Measurements from ENCODE around the gene SLC5A6.

SLC5A6 gene

DNA sequence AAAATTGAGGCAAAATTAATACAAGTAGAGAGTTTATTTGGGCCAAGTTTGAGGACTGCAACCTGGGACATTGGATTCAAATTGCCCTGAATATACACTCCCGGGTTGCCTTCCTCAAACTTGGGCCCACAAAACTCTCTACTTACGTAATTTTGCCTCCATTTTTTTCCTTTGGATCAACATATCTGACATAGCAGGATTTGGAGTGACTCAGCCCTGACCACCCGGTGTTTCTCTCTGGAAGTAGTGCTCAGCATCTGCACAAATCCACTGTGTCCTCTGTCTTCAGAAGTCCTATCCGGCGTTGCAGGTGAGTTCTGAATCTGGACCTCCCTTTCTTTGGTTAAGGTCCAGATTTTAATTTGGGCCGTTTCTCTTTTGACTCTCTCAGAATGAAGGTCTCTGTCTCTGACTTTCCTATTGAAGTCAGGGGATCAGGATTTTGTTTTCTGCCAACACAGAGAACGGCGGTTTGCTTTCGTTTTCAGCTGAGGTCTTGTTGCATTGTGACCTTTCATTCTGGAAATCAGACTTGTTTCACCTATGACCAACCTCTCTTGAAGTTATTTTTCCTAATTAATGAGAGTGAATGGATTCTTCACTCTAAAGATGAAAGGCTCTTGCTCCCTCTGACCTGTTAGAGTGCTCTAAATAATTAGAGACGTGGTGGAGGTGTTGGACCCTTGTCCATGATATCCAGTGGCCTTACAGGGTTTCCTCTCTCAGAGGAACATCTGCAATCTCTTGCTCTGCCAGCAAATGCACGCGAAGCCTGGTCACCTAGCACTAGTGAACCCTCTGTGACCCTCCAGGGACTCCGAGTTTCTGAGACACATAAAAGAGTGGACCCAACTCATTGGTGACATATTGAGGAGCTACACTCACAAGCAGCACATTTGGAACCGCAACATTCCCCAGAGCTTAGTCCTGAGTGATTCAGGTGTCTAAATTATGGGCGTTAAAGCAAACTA is 49.6 kb downstream of the SLC5A6 start:
- Histone ChIP-seq H3K4me1 (ENCODE audit: control insufficient read depth, insufficient read depth, low read length) (no peaks in the 10 kb centered on the region), H3K27me3 (ENCODE audit: control insufficient read depth, insufficient read depth, low read length) (no peaks in the 10 kb centered on the region), H3K9ac (ENCODE audit: low read depth, low read length) (no peak overlapping the region), H3K36me3 (ENCODE audit: control insufficient read depth, insufficient read depth, low read length) (no peaks in the 10 kb centered on the region), H3K9me3 (ENCODE audit: control insufficient read depth, insufficient read depth, low read length) (no peaks in the 10 kb centered on the region), H3K4me3 (ENCODE audit: low read depth, low read length) (no peak overlapping the region)

GRCh38 chr2:27160191-27160590 is 51.9 kb downstream of the SLC5A6 start:
- Histone ChIP-seq H3K9me3 (ENCODE audit: control insufficient read depth, insufficient read depth, low read length) (no peaks in the 10 kb centered on the region), H3K4me1 (ENCODE audit: control insufficient read depth, insufficient read depth, low read length) (no peaks in the 10 kb centered on the region), H3K4me3 (ENCODE audit: low read depth, low read length) (no peak overlapping the region), H3K9ac (ENCODE audit: low read depth, low read length) (no peak overlapping the region), H3K27me3 (ENCODE audit: control insufficient read depth, insufficient read depth, low read length) (no peaks in the 10 kb centered on the region), H3K36me3 (ENCODE audit: control insufficient read depth, insufficient read depth, low read length) (no peaks in the 10 kb centered on the region)

DNA sequence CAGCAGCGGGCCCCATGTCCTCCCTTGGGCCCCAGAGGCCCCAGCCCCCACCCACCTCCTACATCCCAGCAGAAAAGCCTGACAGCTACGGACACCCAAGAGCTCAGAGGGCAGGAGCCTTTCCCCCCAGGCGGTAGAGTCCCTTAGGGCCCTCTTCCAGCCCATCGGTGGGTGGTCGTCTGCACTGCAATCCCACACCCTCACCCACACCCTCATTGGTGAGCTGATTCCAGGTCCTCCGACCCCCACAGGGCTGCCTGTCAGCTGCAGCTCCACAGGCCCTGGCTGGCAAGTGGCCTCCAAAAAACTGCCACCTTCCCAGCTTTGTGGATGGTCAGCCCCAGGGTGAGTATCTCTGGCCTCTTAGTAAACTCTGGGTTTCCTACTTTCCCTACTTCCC is 52.8 kb downstream of the SLC5A6 start:
- no peaks in the 10 kb centered on the region for H3K27me3 ChIP-seq (ENCODE audit: control insufficient read depth, insufficient read depth, low read length)
- no peak overlapping the region for H3K9ac ChIP-seq (ENCODE audit: low read depth, low read length)
- no peaks in the 10 kb centered on the region for H3K36me3 ChIP-seq (ENCODE audit: control insufficient read depth, insufficient read depth, low read length)
- H3K4me3 ChIP-seq (ENCODE audit: low read depth, low read length), result no peak overlapping the region
- H3K9me3 ChIP-seq (ENCODE audit: control insufficient read depth, insufficient read depth, low read length), result no peaks in the 10 kb centered on the region
- H3K4me1 ChIP-seq (ENCODE audit: control insufficient read depth, insufficient read depth, low read length), result no peaks in the 10 kb centered on the region

GRCh38 chr2:27158468-27158867 is 53.6 kb downstream of the SLC5A6 start:
- Histone ChIP-seq H3K27me3 (ENCODE audit: control insufficient read depth, insufficient read depth, low read length) (no peaks in the 10 kb centered on the region), H3K4me3 (ENCODE audit: low read depth, low read length) (no peak overlapping the region), H3K36me3 (ENCODE audit: control insufficient read depth, insufficient read depth, low read length) (no peaks in the 10 kb centered on the region), H3K4me1 (ENCODE audit: control insufficient read depth, insufficient read depth, low read length) (no peaks in the 10 kb centered on the region), H3K9me3 (ENCODE audit: control insufficient read depth, insufficient read depth, low read length) (no peaks in the 10 kb centered on the region), H3K9ac (ENCODE audit: low read depth, low read length) (no peak overlapping the region)

GRCh38 chr2:27155069-27155520 is 57.0 kb downstream of the SLC5A6 start:
- Histone ChIP-seq H3K9me3 (ENCODE audit: control insufficient read depth, insufficient read depth, low read length) (no peaks in the 10 kb centered on the region), H3K27me3 (ENCODE audit: control insufficient read depth, insufficient read depth, low read length) (no peaks in the 10 kb centered on the region), H3K36me3 (ENCODE audit: control insufficient read depth, insufficient read depth, low read length) (no peaks in the 10 kb centered on the region), H3K9ac (ENCODE audit: low read depth, low read length) (no peak overlapping the region), H3K4me3 (ENCODE audit: low read depth, low read length) (no peak overlapping the region), H3K4me1 (ENCODE audit: control insufficient read depth, insufficient read depth, low read length) (no peaks in the 10 kb centered on the region)

- Histone ChIP-seq H3K4me3 (ENCODE audit: low read depth, low read length) (no peak overlapping the region), H3K27me3 (ENCODE audit: control insufficient read depth, insufficient read depth, low read length) (no peaks in the 10 kb centered on the region), H3K36me3 (ENCODE audit: control insufficient read depth, insufficient read depth, low read length) (no peaks in the 10 kb centered on the region), H3K9me3 (ENCODE audit: control insufficient read depth, insufficient read depth, low read length) (no peaks in the 10 kb centered on the region), H3K4me1 (ENCODE audit: control insufficient read depth, insufficient read depth, low read length) (no peaks in the 10 kb centered on the region), H3K9ac (ENCODE audit: low read depth, low read length) (no peak overlapping the region)
These were observed 57.6 kb downstream of the SLC5A6 start for GRCh38 chr2:27154488-27154887.

GRCh38 chr2:27152796-27153464 is 59.1 kb downstream of the SLC5A6 start:
- no peaks in the 10 kb centered on the region for H3K36me3 ChIP-seq (ENCODE audit: control insufficient read depth, insufficient read depth, low read length)
- H3K27me3 ChIP-seq (ENCODE audit: control insufficient read depth, insufficient read depth, low read length), result no peaks in the 10 kb centered on the region
- no peaks in the 10 kb centered on the region for H3K4me1 ChIP-seq (ENCODE audit: control insufficient read depth, insufficient read depth, low read length)
- H3K4me3 ChIP-seq (ENCODE audit: low read depth, low read length), result no peak overlapping the region
- no peak overlapping the region for H3K9ac ChIP-seq (ENCODE audit: low read depth, low read length)
- no peaks in the 10 kb centered on the region for H3K9me3 ChIP-seq (ENCODE audit: control insufficient read depth, insufficient read depth, low read length)

GRCh38 chr2:27152102-27152795 is 59.8 kb downstream of the SLC5A6 start:
- Histone ChIP-seq H3K27me3 (ENCODE audit: control insufficient read depth, insufficient read depth, low read length) (no peaks in the 10 kb centered on the region), H3K36me3 (ENCODE audit: control insufficient read depth, insufficient read depth, low read length) (no peaks in the 10 kb centered on the region), H3K4me3 (ENCODE audit: low read depth, low read length) (no peak overlapping the region), H3K9ac (ENCODE audit: low read depth, low read length) (no peak overlapping the region), H3K9me3 (ENCODE audit: control insufficient read depth, insufficient read depth, low read length) (no peaks in the 10 kb centered on the region), H3K4me1 (ENCODE audit: control insufficient read depth, insufficient read depth, low read length) (no peaks in the 10 kb centered on the region)

DNA sequence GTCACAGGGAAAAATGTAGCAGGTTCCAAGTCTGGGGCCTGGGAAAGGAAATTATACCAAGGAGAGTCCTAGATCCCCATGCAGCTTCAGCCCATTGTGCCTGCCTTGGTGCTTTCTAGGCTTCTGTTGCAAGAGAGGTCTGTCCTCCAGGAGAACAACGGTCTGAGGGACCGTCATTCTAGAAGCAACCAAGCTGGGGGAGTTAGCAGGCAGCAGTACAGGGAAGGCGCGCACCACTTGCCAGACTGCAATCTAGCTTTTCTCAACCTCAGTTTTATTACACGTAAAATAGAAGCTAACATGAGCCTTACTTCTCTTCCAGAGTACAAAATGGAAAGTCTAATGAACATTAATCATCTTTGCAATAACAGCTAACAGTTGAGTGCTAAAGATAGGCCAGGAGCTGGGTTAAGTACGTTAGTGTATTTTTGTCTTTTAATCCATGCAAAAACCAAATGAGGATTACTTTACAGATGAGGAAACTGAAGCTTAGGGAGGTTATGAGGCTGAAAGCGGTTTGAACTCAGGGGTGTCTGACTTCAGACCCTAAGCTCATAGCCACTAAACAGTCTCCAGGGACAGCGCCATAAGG is 61.3 kb downstream of the SLC5A6 start:
- Histone ChIP-seq H3K27me3 (ENCODE audit: control insufficient read depth, insufficient read depth, low read length) (no peaks in the 10 kb centered on the region), H3K4me1 (ENCODE audit: control insufficient read depth, insufficient read depth, low read length) (no peaks in the 10 kb centered on the region), H3K9me3 (ENCODE audit: control insufficient read depth, insufficient read depth, low read length) (no peaks in the 10 kb centered on the region), H3K36me3 (ENCODE audit: control insufficient read depth, insufficient read depth, low read length) (no peaks in the 10 kb centered on the region), H3K4me3 (ENCODE audit: low read depth, low read length) (no peak overlapping the region), H3K9ac (ENCODE audit: low read depth, low read length) (no peak overlapping the region)
